Measurements from ENCODE around the gene NDUFC2. TPM values are rescaled to one million over a fixed set of nuclear protein-coding genes. Genes with fewer than 3 reads are reported as not detected.

NDUFC2 gene
- total and polyA plus RNA-seq, 2 experiments from 2014 or later, result 122 to 711 TPM

GRCh38 chr11:78110830-78111229, 31.2 kb upstream of the NDUFC2 start:
- Mint-ChIP-seq H3K9me3 (no peaks in the 10 kb centered on the region), H3K36me3 (ENCODE audit: low read depth) (peaks cover 45% of the 10 kb centered on the region), H3K27me3 (ENCODE audit: insufficient read depth, low read depth, poor library complexity) (peaks cover 1% of the 10 kb centered on the region), H3K4me3 (no peak overlapping the region), H3K4me1 (no peaks in the 10 kb centered on the region), H3K27ac (no peak overlapping the region)
- no peaks in the 10 kb centered on the region for H3K9me2 ChIP-seq (ENCODE audit: insufficient read depth)
- ATAC-seq (no peak), DNase-seq (ENCODE audit: low spot score) (no peak)
- no peaks in the 10 kb centered on the region for H3K79me2 ChIP-seq (replicated peaks; ENCODE audit: insufficient read depth)
- H2AFZ ChIP-seq, result no peak overlapping the region
- H3K4me1 ChIP-seq (ENCODE audit: insufficient read depth), result no peaks in the 10 kb centered on the region
- no peaks in the 10 kb centered on the region for H3F3A ChIP-seq (replicated peaks; ENCODE audit: low read depth)
- H3K36me3 ChIP-seq (ENCODE audit: insufficient read depth), result peaks cover 41% of the 10 kb centered on the region; the same call in 1 of the 2 replicates
- no peak overlapping the region for H3K4me3 ChIP-seq
- no peak overlapping the region for H3K4me2 ChIP-seq
- H3K27me3 ChIP-seq (ENCODE audit: insufficient read depth), result no peaks in the 10 kb centered on the region
- TF ChIP-seq REST (IDR thresholded peaks at IDR 0.05; ENCODE audit: unreplicated experiment) (no peak), CTCF (conservative IDR thresholded peaks at IDR 0.05; ENCODE audit: low read depth in 2 of 2) (no peak)
- no peak overlapping the region for H3K27ac ChIP-seq (ENCODE audit: low read depth)
- H4K20me1 ChIP-seq (replicated peaks; ENCODE audit: insufficient read depth), result no peaks in the 10 kb centered on the region

DNA sequence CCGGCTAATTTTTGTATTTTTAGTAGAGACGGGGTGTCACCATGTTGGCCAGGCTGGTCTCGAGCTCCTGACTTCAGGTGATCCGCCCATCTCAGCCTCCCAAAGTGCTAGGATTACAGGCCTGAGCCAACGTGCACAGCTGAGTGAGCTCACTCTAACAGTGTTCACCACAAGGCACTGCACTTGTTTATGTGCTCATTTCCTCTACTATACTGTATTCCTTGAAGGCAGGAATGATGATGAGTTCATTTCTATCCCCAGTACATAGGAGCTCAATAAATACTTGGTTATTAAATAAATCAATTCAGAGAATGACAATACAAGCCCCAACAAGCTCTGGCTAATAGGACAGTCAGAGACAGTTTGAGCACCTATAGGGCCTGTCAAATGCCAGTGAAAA, 30.7 kb upstream of the NDUFC2 start:
- no peaks in the 10 kb centered on the region for H3K9me3 Mint-ChIP-seq
- peaks cover 42% of the 10 kb centered on the region for H3K36me3 Mint-ChIP-seq (ENCODE audit: low read depth)
- ATAC-seq (no peak), DNase-seq (ENCODE audit: low spot score) (no peak)
- no peak overlapping the region for H3K4me3 ChIP-seq
- H3K27ac Mint-ChIP-seq, result no peak overlapping the region
- no peak overlapping the region for H3K4me3 Mint-ChIP-seq
- no peak overlapping the region for H2AFZ ChIP-seq
- H3K27me3 ChIP-seq (ENCODE audit: insufficient read depth), result no peaks in the 10 kb centered on the region
- H3F3A ChIP-seq (replicated peaks; ENCODE audit: low read depth), result no peaks in the 10 kb centered on the region
- H3K27me3 Mint-ChIP-seq (ENCODE audit: insufficient read depth, low read depth, poor library complexity), result peaks cover 1% of the 10 kb centered on the region
- TF ChIP-seq CREB1 (CRISPR knock-in tag; IDR thresholded peaks at IDR 0.05; ENCODE audit: low read depth) (no peak), JUNB (IDR thresholded peaks at IDR 0.05; ENCODE audit: unreplicated experiment) (no peak), NANOG (IDR thresholded peaks at IDR 0.05; ENCODE audit: borderline replicate concordance) (no peak), REST (IDR thresholded peaks at IDR 0.05; ENCODE audit: unreplicated experiment) (no peak)
- TF ChIP-seq, protein P1, sequence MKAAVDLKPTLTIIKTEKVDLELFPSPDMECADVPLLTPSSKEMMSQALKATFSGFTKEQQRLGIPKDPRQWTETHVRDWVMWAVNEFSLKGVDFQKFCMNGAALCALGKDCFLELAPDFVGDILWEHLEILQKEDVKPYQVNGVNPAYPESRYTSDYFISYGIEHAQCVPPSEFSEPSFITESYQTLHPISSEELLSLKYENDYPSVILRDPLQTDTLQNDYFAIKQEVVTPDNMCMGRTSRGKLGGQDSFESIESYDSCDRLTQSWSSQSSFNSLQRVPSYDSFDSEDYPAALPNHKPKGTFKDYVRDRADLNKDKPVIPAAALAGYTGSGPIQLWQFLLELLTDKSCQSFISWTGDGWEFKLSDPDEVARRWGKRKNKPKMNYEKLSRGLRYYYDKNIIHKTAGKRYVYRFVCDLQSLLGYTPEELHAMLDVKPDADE (IDR thresholded peaks at IDR 0.05), result no peak
- no peaks in the 10 kb centered on the region for H3K79me2 ChIP-seq (replicated peaks; ENCODE audit: insufficient read depth)
- H3K9me2 ChIP-seq (ENCODE audit: insufficient read depth), result no peaks in the 10 kb centered on the region
- no peaks in the 10 kb centered on the region for H4K20me1 ChIP-seq (replicated peaks; ENCODE audit: insufficient read depth)
- H3K4me2 ChIP-seq, result no peak overlapping the region
- no peaks in the 10 kb centered on the region for H3K4me1 Mint-ChIP-seq
- H3K27ac ChIP-seq (ENCODE audit: low read depth), result no peak overlapping the region
- peaks cover 41% of the 10 kb centered on the region; the same call in 1 of the 2 replicates for H3K36me3 ChIP-seq (ENCODE audit: insufficient read depth)
- no peaks in the 10 kb centered on the region for H3K4me1 ChIP-seq (ENCODE audit: insufficient read depth)
